ENCODE results near the gene MAP4K5.
"Not testable (repeated sequence)": the region's sequence is repeated elsewhere in the genome, so short reads cannot be mapped to it uniquely, and the experiment has no call there.

MAP4K5 gene

DNA sequence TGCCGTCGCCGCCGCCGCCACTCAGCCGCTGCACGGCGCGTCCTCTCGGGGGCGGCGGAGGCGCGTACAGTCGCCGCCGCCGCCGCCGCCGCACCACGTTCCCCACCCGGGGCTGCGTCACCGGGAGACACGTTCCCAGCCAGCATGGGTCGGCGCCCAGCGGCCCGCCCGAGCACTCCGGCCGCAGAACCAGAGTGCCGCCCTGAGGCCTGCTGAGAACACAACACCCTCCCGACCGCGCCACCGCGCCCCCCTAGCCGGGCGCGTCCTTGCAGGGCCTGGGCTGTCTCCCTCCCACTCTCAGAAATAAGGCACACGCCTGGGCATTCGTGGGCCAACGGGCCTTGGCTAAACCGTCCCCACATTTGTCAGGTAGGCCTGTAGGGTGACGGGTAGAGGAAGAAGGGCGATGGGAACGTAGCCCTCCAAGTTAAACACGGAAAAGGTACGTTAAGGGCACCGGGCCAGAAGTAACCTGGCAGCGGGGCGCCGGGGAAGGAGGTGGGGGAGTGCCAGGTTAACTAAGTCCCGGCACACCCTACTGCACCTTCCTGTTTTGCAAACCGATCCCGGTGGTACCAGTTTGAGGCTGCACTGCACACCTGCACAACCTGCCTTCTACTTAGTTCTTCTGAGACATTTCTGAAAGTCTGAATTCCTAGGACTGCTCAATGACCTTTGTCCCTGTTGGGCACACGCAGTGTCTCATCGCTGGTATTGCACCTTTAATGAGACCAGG, at the start of gene MAP4K5:
MAP4K5 (minus strand) TSS at position 68 of the 739 bp plus-strand sequence. CDS start 520 bp downstream, outside the sequence.
- peak; percentile 94 for DNase-seq

DNA sequence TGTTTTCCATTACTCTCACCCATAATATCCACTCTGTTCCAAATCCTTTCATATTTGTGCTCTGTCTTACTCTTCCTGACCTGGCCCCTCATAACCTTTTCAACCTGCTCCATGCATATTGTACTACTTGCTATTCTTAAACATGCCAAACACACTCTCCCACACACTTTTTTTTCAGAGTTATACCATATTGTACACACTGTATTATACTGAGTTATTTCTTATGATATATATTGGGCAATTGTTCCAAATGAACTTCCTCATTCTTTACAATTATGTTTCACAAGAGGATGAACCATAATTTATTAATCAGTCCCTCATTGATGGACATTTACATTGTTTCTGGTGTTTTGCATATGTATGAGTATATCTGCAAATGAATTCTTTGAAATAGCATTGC, 46.1 kb upstream of the MAP4K5 start:
- no peak for DNase-seq

DNA sequence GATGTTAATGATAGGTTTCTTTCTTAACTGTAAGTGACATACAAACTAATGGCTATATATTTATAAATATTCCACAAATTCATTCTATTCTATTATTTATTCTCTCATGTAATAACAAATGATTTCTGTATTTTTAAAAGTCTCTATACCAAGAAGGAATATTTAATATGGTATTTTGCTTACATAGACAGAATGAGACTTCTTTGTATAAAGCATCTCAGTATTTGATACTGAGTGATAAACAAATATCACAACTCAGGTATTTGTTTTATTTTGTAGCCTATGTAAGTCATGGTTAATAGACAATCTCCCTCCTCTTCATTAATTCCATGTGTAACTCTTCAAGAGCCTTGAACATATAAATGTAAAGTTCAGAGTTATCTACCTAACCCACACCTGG, 45.6 kb upstream of the MAP4K5 start:
- DNase-seq = no peak

DNA sequence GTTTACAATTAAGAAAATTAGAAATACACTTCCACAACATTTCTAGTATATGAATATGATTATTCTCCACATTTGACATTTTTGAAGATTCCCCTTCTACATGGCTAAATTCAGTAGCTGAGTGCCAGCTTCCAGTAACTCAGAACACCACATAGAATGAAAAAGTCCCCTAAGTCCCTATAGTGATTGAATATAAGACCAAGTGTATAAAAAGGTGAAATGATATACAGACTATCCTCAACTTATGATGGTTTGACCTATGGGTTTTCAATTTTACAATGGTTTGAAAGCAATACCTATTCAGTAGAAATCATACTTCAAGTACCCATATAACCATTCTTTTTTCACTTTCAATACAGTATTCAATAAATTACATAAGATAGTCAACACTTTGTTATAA, 43.4 kb upstream of the MAP4K5 start:
- no peak for DNase-seq

DNA sequence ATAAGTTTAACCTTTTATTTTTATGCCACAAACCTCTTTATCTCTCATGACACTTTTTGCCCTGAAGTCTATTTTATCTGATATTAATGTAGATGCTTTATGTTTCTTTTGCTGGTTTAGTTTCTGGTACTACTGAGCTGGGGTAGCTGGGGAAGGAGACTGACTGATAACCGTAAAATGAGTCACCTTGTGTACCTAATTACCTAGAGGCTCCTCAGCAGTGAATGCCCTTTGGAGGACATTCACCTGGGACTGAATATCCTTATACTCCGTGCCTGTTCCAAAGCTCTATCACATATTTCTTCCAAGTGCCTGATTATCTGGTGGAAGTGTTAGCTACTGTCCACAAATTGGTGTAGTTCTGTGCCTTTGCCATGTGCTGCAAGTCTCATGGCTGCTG, 41.5 kb upstream of the MAP4K5 start:
- no peak for DNase-seq

DNA sequence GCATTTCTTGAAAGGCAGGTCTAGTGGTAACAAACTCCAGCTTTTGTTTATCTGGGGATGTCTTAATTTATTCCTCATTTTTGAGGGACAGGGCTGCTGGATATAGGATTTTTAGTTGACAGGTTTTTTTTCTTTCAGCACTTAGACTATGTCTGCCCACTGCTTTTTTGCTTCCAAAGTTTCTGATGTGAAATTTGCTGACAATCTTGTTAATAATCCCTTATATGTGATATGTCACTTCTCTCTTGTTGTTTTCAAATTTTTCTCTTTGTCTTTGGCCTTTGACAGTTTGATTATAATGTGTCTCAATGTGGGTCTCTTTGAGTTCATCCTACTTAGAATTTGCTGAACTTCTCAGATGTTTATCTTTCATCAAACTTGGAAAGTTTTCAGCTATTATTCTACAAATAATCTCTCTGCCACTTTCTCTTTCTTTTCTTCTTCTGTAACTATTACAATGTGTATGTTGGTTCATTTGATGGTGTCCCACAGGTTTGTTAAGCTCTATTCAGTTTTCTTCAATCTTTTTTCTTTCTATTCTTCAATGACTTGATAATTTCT, 37.4 kb upstream of the MAP4K5 start:
- no peak for DNase-seq

DNA sequence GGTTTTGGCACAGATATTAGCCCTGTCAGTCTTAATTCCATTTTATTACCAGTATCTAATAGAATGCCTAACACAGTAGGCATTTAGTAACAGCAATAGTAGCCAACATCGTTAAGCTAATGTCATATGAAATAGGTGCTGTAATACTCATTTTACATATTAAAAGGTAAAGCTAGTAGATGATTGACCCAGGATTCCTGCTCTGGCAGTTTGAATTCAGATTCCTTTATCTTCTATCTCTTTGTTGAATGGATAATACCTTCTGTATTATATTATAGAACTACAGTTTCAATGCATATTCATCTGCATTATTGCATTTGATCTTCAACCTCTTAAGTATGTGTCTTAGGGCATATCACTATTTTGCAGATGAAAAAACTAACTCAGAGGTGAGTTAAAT, 30.5 kb upstream of the MAP4K5 start:
- DNase-seq = no peak

DNA sequence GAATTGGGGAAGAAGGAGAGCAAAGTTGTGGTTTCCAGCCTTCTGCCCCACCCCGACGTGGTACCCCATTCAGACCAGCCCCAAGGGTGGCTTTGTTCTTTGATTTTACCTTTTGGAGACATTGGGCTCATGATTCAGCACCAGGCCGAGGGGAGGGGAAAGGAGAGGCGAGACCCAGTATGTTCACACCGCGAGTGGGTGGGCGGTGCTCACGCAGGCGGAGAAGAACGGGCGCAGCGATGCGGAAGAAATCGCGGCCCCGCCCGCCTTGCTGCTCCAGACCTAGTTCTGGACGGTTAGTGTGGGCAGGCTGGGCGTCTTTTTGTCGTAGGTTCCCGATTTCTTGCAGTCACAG, 28.5 kb upstream of the MAP4K5 start:
- peak; percentile 42 for DNase-seq

DNA sequence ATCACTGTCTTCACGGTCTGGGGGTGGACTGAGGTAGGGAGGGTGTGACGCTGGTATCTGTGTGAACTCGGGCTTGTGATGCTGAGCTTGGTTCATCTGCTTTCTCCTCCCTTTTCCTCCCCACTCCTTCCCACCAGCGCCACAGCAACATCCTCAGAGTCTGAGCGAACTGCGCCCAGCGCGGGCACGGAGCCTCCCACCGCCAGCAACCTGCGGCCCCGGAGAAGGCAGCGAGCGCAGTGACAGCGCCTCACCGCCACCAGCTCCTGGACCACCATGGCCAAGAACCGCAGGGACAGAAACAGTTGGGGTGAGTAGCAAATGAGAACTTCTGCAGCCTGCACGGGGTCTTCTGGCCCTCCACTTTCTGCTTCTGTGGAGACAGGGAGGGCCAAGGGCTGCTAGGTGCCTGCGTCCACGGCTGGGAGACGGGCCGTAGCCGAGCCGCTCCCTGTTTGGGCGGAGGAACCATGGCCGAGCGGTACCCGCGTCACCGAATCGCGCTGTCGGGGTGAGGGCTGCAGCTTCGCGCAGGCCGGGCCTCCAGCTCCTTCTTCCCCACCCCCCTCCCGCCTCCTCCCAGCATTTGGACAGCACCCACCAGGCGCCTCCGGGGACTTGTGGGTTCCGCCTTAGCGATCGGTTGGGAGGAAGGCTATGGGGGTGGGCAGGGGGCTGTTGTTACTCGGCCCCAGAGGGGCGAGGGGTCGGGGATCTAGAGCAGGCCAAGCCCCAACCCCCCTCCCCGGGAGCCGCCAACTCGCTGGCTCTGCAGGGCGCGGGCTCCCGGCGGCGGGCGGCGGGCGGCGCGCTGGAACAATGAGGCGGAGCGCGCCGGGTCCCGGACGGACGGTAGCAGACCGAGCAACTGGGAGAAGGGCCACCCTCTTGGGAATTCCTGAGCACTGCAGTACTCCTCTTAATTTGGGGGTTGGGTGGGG, 27.9 kb upstream of the MAP4K5 start, which contains the start of gene ATL1:
ATL1 (plus strand) TSS at position 156 of the 941 bp plus-strand sequence; CDS start at position 277, 121 bp downstream.
- peak; percentile 39 for DNase-seq

DNA sequence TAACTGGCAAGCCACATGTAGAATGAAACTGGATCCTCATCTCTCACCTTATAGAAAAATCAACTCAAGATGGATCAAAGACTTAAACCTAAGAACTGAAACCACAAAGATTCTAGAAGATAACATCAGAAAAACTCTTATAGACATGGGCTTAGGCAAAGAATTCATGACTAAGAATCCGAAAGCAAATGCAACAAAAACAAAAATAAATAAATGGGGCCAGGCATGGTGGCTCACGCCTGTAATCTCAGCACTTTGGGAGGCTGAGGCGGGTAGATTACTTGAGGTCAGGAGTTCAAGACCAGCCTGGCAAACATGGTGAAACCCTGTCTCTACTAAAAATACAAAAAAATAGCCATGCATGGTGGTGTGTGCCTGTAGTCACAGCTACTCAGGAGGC, 20.4 kb upstream of the MAP4K5 start:
- DNase-seq = not testable (repeated sequence)

DNA sequence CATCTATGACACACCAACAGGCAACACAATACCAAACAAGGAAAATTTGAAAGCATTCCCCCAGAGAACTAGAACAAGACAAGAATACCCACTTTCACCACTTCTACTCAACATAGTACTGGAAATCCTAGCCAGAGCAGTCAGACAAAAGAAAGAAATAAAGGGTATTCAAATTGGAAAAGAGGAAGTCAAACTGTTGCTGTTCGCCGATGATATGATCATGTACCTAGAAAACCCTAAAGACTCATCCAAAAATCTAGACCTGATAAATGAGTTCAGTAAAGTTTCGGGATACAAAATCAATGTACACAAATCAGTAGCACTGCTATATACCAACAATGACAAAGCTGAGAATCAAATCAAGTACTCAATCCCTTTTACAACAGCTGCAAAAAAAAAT, 19.5 kb upstream of the MAP4K5 start:
- no peak for DNase-seq

DNA sequence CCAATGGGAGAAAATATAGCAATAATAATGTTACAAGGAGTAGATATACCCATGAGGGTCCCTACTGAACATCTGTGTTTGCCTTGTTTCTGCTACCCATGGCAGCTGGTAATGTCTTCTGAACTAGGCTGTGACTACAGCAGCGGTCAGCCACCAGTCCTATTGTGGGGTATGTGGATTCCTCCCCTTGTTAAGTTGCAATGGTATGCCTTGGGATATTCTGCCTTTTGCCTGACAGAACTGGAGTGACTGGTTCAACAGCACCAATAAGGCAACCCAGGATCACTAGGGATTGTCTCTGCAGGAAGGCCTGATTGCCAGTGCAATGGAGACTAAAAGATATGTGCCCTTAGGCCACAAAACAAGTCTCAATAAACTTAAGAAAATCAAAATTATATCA, 17.9 kb upstream of the MAP4K5 start:
- no peak for DNase-seq

DNA sequence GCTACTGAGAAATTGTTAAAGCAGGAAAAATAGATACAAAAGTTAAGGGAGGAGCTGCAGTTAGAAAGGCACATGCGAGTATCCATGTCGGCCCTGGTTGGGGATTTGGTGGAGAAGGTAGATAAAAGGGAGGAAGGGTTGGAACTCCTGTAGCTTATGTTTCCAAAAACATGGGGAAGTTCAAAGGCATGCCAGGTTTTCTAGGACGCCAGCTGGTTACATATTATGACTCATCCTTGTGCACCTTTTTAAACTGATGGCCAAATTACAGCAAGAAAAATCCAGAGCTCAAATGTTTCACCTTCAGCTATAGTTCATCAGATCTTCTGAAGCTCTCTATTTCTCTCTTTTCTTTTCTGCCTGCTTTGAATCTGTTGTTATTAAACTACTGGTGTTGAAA, 13.2 kb upstream of the MAP4K5 start:
- no peak for DNase-seq

DNA sequence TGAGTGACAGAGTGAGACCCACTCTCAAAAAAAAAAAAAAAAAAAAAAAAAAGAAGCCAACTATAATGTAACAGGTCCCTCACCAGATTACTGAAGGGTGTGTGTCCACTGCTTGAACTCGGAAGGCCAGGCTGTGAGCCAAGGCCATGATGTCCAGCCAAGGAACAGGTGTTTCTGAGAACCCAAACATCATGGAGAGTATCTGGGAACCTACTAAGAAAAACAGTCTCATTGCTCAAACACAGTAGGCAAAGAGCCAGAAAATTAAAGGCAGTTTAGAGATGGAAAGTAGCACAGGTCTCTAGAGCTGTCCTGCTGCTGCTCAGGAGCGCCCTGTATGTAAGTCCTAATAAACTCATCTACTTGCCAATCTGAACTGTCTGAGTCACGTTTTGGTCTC, 12.5 kb upstream of the MAP4K5 start:
- DNase-seq = no peak

DNA sequence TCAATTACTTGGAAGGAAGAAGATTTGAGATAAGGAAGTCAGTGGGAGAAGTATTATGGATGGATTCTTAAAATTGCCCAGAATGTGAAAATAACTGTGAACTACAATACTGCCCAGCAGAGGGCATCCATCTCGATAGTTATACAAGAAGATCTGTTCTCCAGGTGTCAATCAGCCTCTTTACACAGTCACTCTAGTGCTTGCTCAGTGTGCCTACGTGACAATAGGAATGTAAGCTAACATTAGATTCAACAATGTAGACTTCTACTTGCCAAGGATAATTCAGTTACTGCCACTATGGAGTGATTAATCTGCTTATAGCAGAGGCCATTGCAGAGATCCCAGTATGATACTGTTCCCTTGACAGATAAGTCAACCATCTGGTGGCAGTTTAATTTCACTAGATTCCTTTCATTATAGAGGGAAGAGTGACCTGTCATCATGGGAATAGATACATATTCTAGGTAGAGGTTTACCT, 10.6 kb upstream of the MAP4K5 start:
- peak; percentile 51 for DNase-seq

DNA sequence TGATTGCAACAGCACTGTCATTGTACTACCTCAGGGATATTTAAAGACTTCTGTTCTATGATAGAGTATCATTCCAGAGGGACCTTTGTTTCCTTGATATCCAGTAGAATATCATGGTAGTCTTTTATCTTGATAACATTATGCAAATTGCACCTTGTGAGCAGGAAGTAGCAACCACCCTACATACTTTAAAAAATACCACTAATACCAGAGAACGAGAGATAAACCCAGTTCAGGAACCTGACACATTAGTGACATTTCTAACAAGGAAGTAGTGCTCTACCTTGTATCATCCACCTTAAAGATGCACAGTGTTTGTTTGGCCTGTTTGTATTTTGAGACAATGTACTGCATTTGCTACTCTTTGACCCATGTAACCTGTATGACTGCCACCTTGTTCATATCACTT, 8.8 kb upstream of the MAP4K5 start:
- no peak for DNase-seq

DNA sequence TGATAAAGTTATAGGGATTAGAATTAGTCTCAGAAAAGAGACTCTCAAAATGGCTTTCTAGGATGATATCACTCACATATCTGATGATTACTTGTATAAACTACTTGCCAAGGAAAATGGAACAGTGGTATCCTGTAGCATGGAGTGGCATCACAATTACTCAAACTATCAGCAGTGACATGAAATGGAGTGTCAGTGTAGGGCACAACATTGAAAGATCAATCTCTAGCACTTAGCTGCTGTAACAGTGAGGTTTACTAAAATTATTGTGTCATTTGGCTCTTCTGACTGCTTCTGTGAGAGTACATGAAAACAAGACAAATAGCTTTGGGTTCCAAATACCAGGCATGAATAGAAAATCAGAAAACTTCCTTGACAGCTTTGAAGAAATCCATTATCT, 6.7 kb upstream of the MAP4K5 start:
- no peak for DNase-seq

DNA sequence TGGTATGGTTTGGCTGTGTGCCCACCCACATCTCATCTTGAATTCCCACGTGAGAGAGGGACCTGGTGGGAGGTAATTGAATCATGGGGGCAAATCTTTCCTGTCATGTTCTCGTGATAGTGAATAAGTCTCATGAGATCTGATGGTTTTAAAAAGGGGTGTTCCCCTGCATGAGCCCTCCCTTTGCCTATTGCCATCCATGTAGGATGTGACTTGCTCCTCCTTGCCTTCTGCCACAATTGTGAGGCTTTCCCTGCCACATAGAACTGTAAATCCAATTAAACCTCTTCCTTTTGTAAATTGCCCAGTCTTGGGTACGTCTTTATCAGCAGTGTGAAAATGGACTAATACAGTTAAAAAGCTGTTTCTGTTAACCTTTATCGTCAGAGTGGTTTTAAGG, 5.7 kb upstream of the MAP4K5 start:
- DNase-seq = not testable (repeated sequence)

DNA sequence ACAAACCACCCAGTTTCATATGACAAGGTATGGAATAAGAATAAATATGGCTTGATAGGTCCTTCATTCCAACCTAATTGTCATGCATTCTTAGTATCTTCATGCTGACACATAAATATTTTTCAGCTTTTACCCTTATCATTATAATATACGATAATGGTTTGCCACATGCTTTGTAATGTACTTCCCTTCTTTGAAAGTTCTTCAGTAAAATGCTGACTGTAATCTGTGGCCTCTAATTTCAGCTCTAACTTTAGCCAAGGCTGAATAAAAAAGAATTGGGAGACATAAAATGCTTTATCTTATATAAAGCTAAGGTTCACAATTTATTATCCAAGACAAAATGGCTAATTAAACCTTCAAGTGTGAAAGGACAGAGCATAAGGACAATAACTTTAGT, 2.6 kb upstream of the MAP4K5 start:
- no peak for DNase-seq

DNA sequence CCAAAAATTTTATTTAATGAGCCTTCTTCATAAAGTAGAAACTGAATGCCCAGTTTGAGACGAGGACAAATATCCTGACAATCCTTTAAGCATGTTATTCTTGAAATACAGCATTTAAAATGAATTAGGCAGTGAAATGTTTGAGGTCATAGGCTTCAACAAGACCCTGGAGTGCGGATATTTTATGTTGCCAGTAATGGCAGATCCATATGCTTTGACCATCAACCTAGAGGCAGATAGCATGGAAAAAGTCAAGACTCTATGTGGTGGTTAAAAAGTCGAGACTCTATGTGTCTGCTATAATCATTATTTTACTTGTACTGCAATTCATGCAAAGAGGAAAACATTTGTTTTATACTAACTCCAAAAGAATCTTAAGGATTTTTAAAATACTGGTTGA, 2.0 kb upstream of the MAP4K5 start:
- no peak for DNase-seq

DNA sequence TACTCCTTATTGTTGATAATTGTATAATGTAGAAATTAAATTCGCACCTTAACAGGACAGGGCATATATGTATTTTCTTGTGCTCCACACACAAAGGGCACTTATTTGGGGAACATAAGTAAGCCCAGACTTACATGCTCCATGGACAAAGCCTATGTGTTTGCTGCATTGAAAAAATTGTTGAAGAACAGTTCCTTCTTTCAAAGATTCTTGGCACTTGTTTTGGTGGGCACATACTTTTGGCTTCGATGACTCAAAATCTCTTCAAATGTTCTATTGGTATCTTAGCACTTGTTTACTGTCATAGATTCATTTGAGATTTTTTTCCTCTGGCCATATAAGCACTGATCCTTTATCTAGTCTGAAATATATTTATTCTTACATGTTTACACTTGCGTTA, 1.4 kb upstream of the MAP4K5 start:
- DNase-seq = no peak

DNA sequence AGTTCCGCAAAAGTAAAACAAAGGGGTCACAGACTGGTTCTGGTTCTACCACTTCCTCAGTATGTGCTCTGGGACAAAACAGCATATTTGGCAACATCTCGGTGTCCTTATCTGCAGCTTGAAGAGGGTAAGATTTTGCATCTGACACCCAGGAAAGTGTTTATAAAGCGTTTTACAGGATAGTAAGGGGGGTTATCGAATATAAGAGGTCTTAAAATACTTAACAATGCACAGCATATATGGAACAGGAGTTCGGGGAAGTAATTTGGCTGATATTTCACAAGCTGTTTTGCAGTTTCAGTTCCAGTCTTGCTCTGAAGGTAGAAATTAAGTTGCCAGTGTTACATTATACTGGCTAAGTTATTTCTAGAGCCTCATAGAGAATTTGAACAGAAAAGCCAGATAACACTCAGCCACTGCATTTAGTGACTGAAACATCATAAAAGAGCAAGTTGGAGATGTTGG, 904 bp upstream of the MAP4K5 start:
- DNase-seq = no peak
